Fibroblast of pulmonary artery (primary cell): ENCODE results near the gene TIMM10B.

Experiments used
- DNase-seq: peaks from one replicate; pipeline ENCODE4 v3.0.0-alpha.2; 2010; ENCODE audit warnings: low read depth
- H3K4me3 ChIP-seq: replicated peaks from 2 replicates; pipeline ENCODE4 v1.5.1; 2011; ENCODE audit warnings: low read depth, mild to moderate bottlenecking, control low read depth, low read length, moderate library complexity
- CTCF ChIP-seq: IDR thresholded peaks from 2 replicates; pipeline ENCODE4 v1.5.1; 2011; ENCODE audit warnings: mild to moderate bottlenecking, control low read depth, low read length, inconsistent platforms; ENCODE audit errors: missing control alignments

The TIMM10B gene

DNA sequence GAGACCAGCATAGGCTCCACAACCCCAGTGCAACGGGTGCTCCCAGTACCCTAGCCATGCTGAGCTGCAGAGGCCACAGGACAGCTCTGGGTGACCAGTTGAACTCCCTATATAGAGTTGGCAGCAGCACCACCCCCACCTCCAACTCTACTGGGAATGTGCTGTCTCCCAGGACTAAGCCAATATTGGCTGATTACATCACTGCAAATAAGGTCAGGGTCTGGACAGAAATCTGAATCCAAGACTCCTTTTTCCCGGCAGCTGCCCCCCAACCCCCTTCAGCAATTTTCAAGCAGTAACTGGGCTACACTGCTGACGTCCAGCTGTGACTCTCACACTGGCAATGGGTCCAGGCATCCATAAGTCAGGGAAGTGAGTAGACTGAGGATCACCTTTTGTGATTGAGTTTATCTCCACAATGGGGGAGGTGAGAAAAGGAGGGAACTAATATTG is 40.4 kb upstream of the TIMM10B start, which contains the start of gene HPX:
Gene HPX (minus strand): TSS at position 82 of the 453 bp plus-strand sequence. CDS start 24 bp downstream, at position 58.
- no peak for DNase-seq
- no peak within 1 kb of the TSS for H3K4me3 ChIP-seq
- TF ChIP-seq CTCF = no peak

DNA sequence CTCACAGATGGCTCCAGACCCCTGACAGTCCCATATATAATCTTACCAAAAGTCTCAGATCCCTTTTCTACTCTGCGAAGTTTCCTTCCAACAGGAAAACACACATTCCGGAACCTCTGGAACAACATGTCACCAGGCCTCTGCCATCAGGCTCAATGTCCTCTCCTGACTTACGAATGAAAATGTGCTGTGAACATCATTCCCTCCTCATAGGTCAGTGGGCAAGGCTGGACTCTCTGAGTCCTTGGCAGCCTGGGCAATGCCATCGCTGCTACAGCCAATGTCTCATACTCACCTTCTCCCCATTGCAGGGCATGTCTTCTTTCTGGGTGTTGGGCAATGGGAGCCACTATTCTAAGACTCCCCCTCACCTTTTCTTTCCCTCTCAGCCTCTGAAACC is 38.9 kb upstream of the TIMM10B start:
- no peak for TF ChIP-seq CTCF
- H3K4me3 ChIP-seq = no peak overlapping the region
- no peak for DNase-seq

DNA sequence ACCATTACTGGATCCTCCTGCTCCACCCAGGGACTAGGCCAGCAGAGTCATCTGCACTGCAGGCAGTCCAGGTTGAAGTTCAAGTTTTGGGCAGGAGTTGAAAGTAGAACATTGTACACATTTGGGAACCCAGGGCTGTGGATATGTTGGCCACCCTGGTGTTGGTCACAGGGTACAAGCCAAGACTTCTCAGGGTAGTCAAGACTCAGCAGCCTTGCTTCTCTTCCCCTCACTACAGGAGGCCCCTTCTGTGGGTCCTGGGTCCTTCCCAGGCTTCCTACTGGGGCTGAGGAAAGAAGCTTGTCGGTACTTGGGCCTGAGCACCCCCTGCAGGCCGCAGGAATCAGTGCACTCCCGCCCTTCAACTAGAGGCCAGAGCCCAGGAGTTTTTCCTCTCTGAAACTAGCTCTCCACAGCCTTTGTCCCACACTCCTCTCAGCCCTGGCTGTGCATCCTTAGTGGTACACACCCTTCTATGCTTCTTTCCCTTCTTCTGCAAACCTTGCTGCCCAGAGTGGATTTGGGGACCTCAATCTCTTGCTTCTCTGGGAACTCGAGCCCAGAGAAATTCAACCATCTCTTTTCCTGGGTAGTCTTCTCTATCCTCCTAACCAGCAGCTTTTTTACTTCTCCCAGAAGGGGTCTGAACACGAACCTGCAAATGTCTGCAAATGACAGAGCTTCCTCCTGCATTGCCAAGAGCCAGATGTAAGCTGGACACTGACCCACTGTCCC is 37.9 kb upstream of the TIMM10B start:
- H3K4me3 ChIP-seq = no peak overlapping the region
- DNase-seq = peak; percentile 69
- peak; percentile 92 for TF ChIP-seq CTCF

GRCh38 chr11:6448574-6448973 is 32.7 kb upstream of the TIMM10B start:
- no peak for TF ChIP-seq CTCF

DNA sequence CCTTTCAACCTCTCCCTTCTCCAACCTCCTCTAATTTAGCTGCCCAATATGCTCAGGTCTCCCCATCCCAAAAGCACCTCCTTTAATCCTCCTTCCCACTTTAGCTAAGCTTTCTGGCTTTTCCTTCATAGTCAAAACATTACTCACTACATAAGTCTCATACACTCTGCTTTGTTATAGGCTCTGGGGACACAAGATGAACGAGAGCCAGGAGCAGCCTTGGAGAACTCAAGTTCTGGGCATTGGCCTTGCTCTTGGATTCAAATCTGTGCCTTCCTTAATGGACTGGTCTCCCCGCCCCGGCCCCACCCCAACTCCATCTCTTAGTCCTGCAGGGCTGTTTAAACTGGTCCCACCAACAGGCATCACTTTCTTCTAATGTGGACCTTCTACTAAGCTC is 29.1 kb upstream of the TIMM10B start:
- no peak overlapping the region for H3K4me3 ChIP-seq
- TF ChIP-seq CTCF = no peak
- no peak for DNase-seq

More at GRCh38 chr11:6448574-6448973, 32.7 kb upstream of the TIMM10B start:
- no peak overlapping the region for H3K4me3 ChIP-seq
- DNase-seq = no peak

DNA sequence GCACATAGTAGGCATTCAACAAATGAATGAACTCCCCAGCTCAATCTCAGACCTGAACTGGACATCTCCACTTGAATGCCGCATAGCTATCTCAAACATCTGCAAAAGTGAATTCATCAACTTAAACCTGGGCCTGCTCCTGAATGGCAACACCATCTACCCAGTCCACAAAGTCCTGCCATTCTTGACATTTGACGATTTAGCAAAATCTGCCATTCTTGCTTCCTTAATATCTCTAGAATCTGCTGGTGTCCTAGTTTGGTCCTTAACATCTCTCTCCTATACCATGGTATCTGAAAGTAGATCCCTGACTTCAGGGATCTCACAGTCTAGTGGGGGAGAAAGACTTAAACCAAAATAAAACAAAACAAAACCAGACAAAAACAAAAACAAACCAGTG is 28.1 kb upstream of the TIMM10B start:
- no peak for TF ChIP-seq CTCF
- H3K4me3 ChIP-seq = no peak overlapping the region
- no peak for DNase-seq

GRCh38 chr11:6455070-6455469 is 26.2 kb upstream of the TIMM10B start:
- no peak for DNase-seq
- no peak for TF ChIP-seq CTCF
- no peak overlapping the region for H3K4me3 ChIP-seq
